H1 (cell line): Measurements from ENCODE around the gene DMXL2.

ENCODE experiments used
- CREB1 ChIP-seq: IDR thresholded peaks from 2 replicates; pipeline ENCODE4 v1.6.1; 2012; ENCODE audit warnings: inconsistent platforms
- EGR1 ChIP-seq: IDR thresholded peaks from 2 replicates; pipeline ENCODE4 v1.6.1; 2011; ENCODE audit warnings: low read depth, low read length, borderline replicate concordance
- EZH2 ChIP-seq: fragments of 200-600 bp; sonication (generic); IDR thresholded peaks from 2 replicates; pipeline ENCODE4 v1.7.1; 2012; ENCODE audit warnings: low read depth, mild to moderate bottlenecking, moderate library complexity, low read length, inconsistent platforms; ENCODE audit not compliant: severe bottlenecking
- GABPA ChIP-seq: IDR thresholded peaks from 2 replicates; pipeline ENCODE4 v1.6.1; 2011; ENCODE audit warnings: mild to moderate bottlenecking, low read length, moderate library complexity, borderline replicate concordance; ENCODE audit not compliant: insufficient read depth
- NANOG ChIP-seq: IDR thresholded peaks from 2 replicates; pipeline ENCODE4 v1.6.1; 2011; ENCODE audit warnings: low read length, low read depth, mild to moderate bottlenecking, inconsistent platforms; ENCODE audit not compliant: insufficient read depth, poor library complexity, severe bottlenecking
- POLR2A ChIP-seq, 2 experiments: IDR thresholded peaks; 1 replicate in 1 of 2; 2 replicates in 1 of 2; pipeline ENCODE4 v1.6.1; 2011; ENCODE audit warnings: low read depth in 2 of 2, low read length in 2 of 2, mild to moderate bottlenecking in 2 of 2; ENCODE audit errors: control extremely low read depth in 1 of 2
- POLR2AphosphoS5 ChIP-seq: IDR thresholded peaks from 2 replicates; pipeline ENCODE4 v1.6.1; 2011; ENCODE audit warnings: low read depth, low read length
- RFX5 ChIP-seq: IDR thresholded peaks from 2 replicates; pipeline ENCODE4 v1.6.1; 2011; ENCODE audit warnings: low read depth, low read length, improper control_type of control experiment, borderline replicate concordance
- SP1 ChIP-seq: IDR thresholded peaks from 2 replicates; pipeline ENCODE4 v1.6.1; 2011; ENCODE audit warnings: low read depth, low read length
- SRF ChIP-seq: IDR thresholded peaks from 2 replicates; pipeline ENCODE4 v1.6.1; 2011; ENCODE audit warnings: mild to moderate bottlenecking, low read depth, low read length, moderate library complexity
- YY1 ChIP-seq: IDR thresholded peaks from 2 replicates; pipeline ENCODE4 v1.6.1; 2011; ENCODE audit warnings: low read depth, mild to moderate bottlenecking, low read length
- TF ChIP-seq, protein P1 (sequence below): IDR thresholded peaks from 2 replicates; pipeline ENCODE4 v1.6.1; 2011; ENCODE audit warnings: low read depth, mild to moderate bottlenecking, low read length; ENCODE audit not compliant: insufficient read depth
- TF ChIP-seq, protein P2 (sequence below), 3 experiments: IDR thresholded peaks; 1 replicate in 2 of 3; 2 replicates in 1 of 3; pipeline versions ENCODE4 v1.5.1 to v1.6.1; 2011; ENCODE audit warnings: low read length in 3 of 3, mild to moderate bottlenecking in 3 of 3, inconsistent platforms in 2 of 3, low read depth in 1 of 3, moderate library complexity in 1 of 3; ENCODE audit not compliant: insufficient read depth in 1 of 3; ENCODE audit errors: control extremely low read depth in 1 of 3
- TF ChIP-seq, protein P3 (sequence below): IDR thresholded peaks from 2 replicates; pipeline ENCODE4 v1.6.1; 2012; ENCODE audit warnings: inconsistent platforms

DNA sequence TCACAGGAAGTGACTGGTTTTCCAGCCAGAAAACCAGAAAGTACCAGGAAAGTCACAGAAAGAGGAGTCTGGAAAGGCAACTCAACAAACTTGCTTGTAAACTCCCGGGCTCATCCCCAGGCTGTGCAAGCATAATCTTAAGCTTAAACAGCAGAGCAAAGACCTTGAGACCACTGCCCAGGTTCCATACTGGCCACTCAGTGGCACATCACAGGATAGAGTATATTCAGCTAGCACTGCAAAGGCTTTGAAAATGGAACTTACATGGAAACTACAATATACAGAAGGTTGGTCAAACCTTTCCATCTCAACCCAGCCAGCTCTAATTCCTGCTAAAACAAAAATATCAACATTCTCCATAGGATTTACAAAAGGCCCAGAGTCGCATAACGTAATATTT is 20.1 kb downstream of the DMXL2 start:
- no peak for TF ChIP-seq EZH2
- no peak for TF ChIP-seq POLR2AphosphoS5
- TF ChIP-seq RFX5: no peak
- no peak for TF ChIP-seq SRF
- TF ChIP-seq, protein P1, sequence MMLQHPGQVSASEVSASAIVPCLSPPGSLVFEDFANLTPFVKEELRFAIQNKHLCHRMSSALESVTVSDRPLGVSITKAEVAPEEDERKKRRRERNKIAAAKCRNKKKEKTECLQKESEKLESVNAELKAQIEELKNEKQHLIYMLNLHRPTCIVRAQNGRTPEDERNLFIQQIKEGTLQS: no peak
- no peak for TF ChIP-seq CREB1
- no peak for TF ChIP-seq GABPA
- no peak for TF ChIP-seq SP1
- TF ChIP-seq, protein P2, sequence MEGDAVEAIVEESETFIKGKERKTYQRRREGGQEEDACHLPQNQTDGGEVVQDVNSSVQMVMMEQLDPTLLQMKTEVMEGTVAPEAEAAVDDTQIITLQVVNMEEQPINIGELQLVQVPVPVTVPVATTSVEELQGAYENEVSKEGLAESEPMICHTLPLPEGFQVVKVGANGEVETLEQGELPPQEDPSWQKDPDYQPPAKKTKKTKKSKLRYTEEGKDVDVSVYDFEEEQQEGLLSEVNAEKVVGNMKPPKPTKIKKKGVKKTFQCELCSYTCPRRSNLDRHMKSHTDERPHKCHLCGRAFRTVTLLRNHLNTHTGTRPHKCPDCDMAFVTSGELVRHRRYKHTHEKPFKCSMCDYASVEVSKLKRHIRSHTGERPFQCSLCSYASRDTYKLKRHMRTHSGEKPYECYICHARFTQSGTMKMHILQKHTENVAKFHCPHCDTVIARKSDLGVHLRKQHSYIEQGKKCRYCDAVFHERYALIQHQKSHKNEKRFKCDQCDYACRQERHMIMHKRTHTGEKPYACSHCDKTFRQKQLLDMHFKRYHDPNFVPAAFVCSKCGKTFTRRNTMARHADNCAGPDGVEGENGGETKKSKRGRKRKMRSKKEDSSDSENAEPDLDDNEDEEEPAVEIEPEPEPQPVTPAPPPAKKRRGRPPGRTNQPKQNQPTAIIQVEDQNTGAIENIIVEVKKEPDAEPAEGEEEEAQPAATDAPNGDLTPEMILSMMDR (IDR thresholded peaks at IDR 0.05; ENCODE audit: control extremely low read depth in 1 of 3, insufficient read depth in 1 of 3, low read depth in 1 of 3, low read length in 3 of 3): no peak
- no peak for TF ChIP-seq YY1
- TF ChIP-seq NANOG: no peak
- TF ChIP-seq POLR2A (IDR thresholded peaks at IDR 0.05; ENCODE audit: control extremely low read depth in 1 of 2, low read depth in 2 of 2, low read length in 2 of 2): no peak
- TF ChIP-seq, protein P3, sequence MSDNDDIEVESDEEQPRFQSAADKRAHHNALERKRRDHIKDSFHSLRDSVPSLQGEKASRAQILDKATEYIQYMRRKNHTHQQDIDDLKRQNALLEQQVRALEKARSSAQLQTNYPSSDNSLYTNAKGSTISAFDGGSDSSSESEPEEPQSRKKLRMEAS: no peak
- no peak for TF ChIP-seq EGR1
